ENCODE data around the gene COL4A2.

COL4A2 gene

GRCh38 chr13:110382830-110383229, 75.7 kb downstream of the COL4A2 start:
- no peak for DNase-seq
- no peak overlapping the region for H2AFZ ChIP-seq (ENCODE audit: low read length)
- no peaks in the 10 kb centered on the region for H3K9me3 ChIP-seq (replicated peaks; ENCODE audit: insufficient read depth, low read length)
- H3K27me3 ChIP-seq (replicated peaks; ENCODE audit: insufficient read depth, low read length): no peaks in the 10 kb centered on the region
- no peak overlapping the region for H3K9ac ChIP-seq (ENCODE audit: low read length)
- H3K4me2 ChIP-seq (ENCODE audit: low read depth, low read length): no peak overlapping the region
- no peaks in the 10 kb centered on the region for H4K20me1 ChIP-seq (ENCODE audit: insufficient read depth, low read length)
- H3K36me3 ChIP-seq (replicated peaks; ENCODE audit: insufficient read depth, low read length): no peaks in the 10 kb centered on the region
- H3K79me2 ChIP-seq (ENCODE audit: low read length): no peaks in the 10 kb centered on the region
- H3K4me3 ChIP-seq (ENCODE audit: low read length): no peak overlapping the region
- no peaks in the 10 kb centered on the region for H3K9me2 ChIP-seq (replicated peaks; ENCODE audit: insufficient read depth, low read length)
- H3K27ac ChIP-seq (ENCODE audit: low read length): no peak overlapping the region
- no peaks in the 10 kb centered on the region for H3K4me1 ChIP-seq (ENCODE audit: low read length)
- H3F3A ChIP-seq (ENCODE audit: insufficient read depth, low read length): no peaks in the 10 kb centered on the region
- TF ChIP-seq, protein P1, sequence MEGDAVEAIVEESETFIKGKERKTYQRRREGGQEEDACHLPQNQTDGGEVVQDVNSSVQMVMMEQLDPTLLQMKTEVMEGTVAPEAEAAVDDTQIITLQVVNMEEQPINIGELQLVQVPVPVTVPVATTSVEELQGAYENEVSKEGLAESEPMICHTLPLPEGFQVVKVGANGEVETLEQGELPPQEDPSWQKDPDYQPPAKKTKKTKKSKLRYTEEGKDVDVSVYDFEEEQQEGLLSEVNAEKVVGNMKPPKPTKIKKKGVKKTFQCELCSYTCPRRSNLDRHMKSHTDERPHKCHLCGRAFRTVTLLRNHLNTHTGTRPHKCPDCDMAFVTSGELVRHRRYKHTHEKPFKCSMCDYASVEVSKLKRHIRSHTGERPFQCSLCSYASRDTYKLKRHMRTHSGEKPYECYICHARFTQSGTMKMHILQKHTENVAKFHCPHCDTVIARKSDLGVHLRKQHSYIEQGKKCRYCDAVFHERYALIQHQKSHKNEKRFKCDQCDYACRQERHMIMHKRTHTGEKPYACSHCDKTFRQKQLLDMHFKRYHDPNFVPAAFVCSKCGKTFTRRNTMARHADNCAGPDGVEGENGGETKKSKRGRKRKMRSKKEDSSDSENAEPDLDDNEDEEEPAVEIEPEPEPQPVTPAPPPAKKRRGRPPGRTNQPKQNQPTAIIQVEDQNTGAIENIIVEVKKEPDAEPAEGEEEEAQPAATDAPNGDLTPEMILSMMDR (IDR thresholded peaks at IDR 0.05; ENCODE audit: low read length): no peak
- no peak for TF ChIP-seq EZH2phosphoT487 (IDR thresholded peaks at IDR 0.05; ENCODE audit: low read length)
- TF ChIP-seq EZH2 (optimal IDR thresholded peaks at IDR 0.05; ENCODE audit: low read depth, low read length): no peak

- Histone ChIP-seq H3K27me3 (replicated peaks; ENCODE audit: insufficient read depth, low read length) (no peaks in the 10 kb centered on the region), H3K4me2 (ENCODE audit: low read depth, low read length) (no peak overlapping the region), H3F3A (ENCODE audit: insufficient read depth, low read length) (no peaks in the 10 kb centered on the region), H4K20me1 (ENCODE audit: insufficient read depth, low read length) (no peaks in the 10 kb centered on the region), H3K4me3 (ENCODE audit: low read length) (no peak overlapping the region), H2AFZ (ENCODE audit: low read length) (no peak overlapping the region), H3K27ac (ENCODE audit: low read length) (no peak overlapping the region), H3K4me1 (ENCODE audit: low read length) (no peaks in the 10 kb centered on the region), H3K36me3 (replicated peaks; ENCODE audit: insufficient read depth, low read length) (no peaks in the 10 kb centered on the region), H3K9me3 (replicated peaks; ENCODE audit: insufficient read depth, low read length) (no peaks in the 10 kb centered on the region), H3K79me2 (ENCODE audit: low read length) (no peaks in the 10 kb centered on the region), H3K9ac (ENCODE audit: low read length) (no peak overlapping the region), H3K9me2 (replicated peaks; ENCODE audit: insufficient read depth, low read length) (no peaks in the 10 kb centered on the region)
- no peak for DNase-seq
- TF ChIP-seq, protein P1 (IDR thresholded peaks at IDR 0.05; ENCODE audit: low read length): no peak
- TF ChIP-seq EZH2 (optimal IDR thresholded peaks at IDR 0.05; ENCODE audit: low read depth, low read length) (no peak), EZH2phosphoT487 (IDR thresholded peaks at IDR 0.05; ENCODE audit: low read length) (no peak)
Observed at GRCh38 chr13:110387451-110388107, 80.5 kb downstream of the COL4A2 start.

DNA sequence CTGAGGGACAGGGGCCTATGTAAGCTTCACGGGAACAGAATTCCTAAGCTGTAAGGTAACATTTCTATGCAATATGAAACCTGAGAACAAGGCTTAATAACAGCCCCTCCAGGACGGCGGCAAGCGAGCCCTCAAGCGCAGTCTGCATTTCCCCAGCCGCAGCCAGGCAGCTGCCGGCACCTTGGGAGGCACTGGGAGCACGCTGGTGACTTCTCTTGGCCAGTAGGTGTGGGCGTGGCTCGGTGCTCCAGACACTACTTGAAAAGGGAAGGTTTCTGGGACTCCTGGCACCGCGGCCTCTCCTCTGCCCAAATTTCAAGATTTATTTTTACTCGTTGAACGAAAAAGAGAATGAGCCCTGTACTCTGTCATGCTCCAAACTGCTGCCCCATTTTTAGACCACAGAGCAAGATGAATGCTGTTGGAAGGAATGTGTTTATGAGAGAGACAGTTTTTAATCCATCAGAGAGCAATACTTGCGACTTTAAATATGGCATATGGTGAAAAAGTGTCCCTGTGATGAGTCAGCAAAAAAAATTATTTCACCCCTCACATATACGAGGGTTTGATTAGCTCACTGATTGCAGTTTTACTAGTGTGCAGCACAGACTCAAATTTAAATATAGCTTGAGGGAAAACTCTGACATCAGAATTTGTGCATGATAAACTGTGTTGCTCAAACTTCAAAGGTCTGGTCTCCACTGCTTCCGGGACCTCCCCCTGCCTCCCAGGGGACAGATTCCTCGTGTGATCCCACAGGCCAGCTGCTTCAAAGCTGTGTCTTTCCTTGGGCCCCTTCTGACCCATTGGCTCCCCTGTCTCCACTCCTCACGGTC, 81.2 kb downstream of the COL4A2 start:
- Histone ChIP-seq H3K4me1 (ENCODE audit: low read length) (no peaks in the 10 kb centered on the region), H3K27ac (ENCODE audit: low read length) (no peak overlapping the region), H3K9me3 (replicated peaks; ENCODE audit: insufficient read depth, low read length) (no peaks in the 10 kb centered on the region), H3K36me3 (replicated peaks; ENCODE audit: insufficient read depth, low read length) (no peaks in the 10 kb centered on the region), H3K4me2 (ENCODE audit: low read depth, low read length) (no peak overlapping the region), H3K27me3 (replicated peaks; ENCODE audit: insufficient read depth, low read length) (no peaks in the 10 kb centered on the region), H2AFZ (ENCODE audit: low read length) (no peak overlapping the region), H4K20me1 (ENCODE audit: insufficient read depth, low read length) (no peaks in the 10 kb centered on the region), H3K9me2 (replicated peaks; ENCODE audit: insufficient read depth, low read length) (no peaks in the 10 kb centered on the region), H3K79me2 (ENCODE audit: low read length) (no peaks in the 10 kb centered on the region), H3F3A (ENCODE audit: insufficient read depth, low read length) (no peaks in the 10 kb centered on the region), H3K9ac (ENCODE audit: low read length) (no peak overlapping the region), H3K4me3 (ENCODE audit: low read length) (no peak overlapping the region)
- no peak for DNase-seq
- TF ChIP-seq, protein P1 (IDR thresholded peaks at IDR 0.05; ENCODE audit: low read length): no peak
- no peak for TF ChIP-seq EZH2phosphoT487 (IDR thresholded peaks at IDR 0.05; ENCODE audit: low read length)
- no peak for TF ChIP-seq EZH2 (optimal IDR thresholded peaks at IDR 0.05; ENCODE audit: low read depth, low read length)

All from MM.1S (cell line).